HEK293 (cell line): Measurements from ENCODE around the gene STARD5.

ENCODE experiments used
- CTCF ChIA-PET: fragments of 350-600 bp; formaldehyde crosslinking; extraction: SDS; loops from one replicate; lab custom pipeline; 2021; ENCODE audit warnings: antibody characterized with exemption; lab: Yijun Ruan, JAX
- POLR2A ChIA-PET: fragments of 300-600 bp; formaldehyde crosslinking; extraction: SDS; loops from one replicate; lab custom pipeline; 2020; ENCODE audit warnings: antibody characterized with exemption, inconsistent platforms; lab: Yijun Ruan, JAX
- H3K27ac ChIP-seq: fragments of 200-500 bp; sonication (Bioruptor generic); 2 replicates; pipeline ENCODE4 v1.5.1; 2014; ENCODE audit warnings: low read depth, low read length, control low read depth, inconsistent platforms; ENCODE audit errors: extremely low read depth
- H3K36me3 ChIP-seq, 2 experiments: fragments of 200-500 bp in 1 of 2; sonication (Bioruptor generic) in 1 of 2; 1 replicate in 1 of 2; 2 replicates in 1 of 2; pipeline ENCODE4 v1.5.1; 2014 to 2017; ENCODE audit warnings: inconsistent platforms in 2 of 2, low read length in 2 of 2; ENCODE audit not compliant: control insufficient read depth in 2 of 2, insufficient read depth in 1 of 2
- H3K4me1 ChIP-seq: fragments of 200-500 bp; sonication (Bioruptor generic); 2 replicates; pipeline ENCODE4 v1.5.1; 2014; ENCODE audit warnings: mild to moderate bottlenecking, low read length, inconsistent platforms; ENCODE audit not compliant: control insufficient read depth, insufficient read depth
- H3K4me3 ChIP-seq: 2 replicates; pipeline ENCODE4 v1.5.1; 2011; ENCODE audit warnings: low read depth, mild to moderate bottlenecking, control low read depth, low read length, moderate library complexity
- H3K9me3 ChIP-seq: fragments of 200-500 bp; sonication (Bioruptor generic); 2 replicates; pipeline ENCODE4 v1.5.1; 2014; ENCODE audit warnings: low read depth, low read length, inconsistent platforms; ENCODE audit not compliant: control insufficient read depth, insufficient read depth
- BCL11B ChIP-seq: fragments of 450-650 bp; formaldehyde crosslinking; IDR thresholded peaks from 2 replicates; pipeline ENCODE4 v1.5.1; 2016; ENCODE audit warnings: low read depth, missing biosample characterization, missing genetic modification characterization
- BCL6B ChIP-seq: fragments of 450-650 bp; formaldehyde crosslinking; IDR thresholded peaks from 2 replicates; pipeline ENCODE4 v1.5.1; 2017; ENCODE audit warnings: missing biosample characterization, missing genetic modification characterization
- ELK4 ChIP-seq: IDR thresholded peaks from 2 replicates; pipeline ENCODE4 v1.6.1; 2011; ENCODE audit warnings: mild to moderate bottlenecking, low read depth, low read length, borderline replicate concordance
- GLIS1 ChIP-seq: fragments of 450-650 bp; formaldehyde crosslinking; IDR thresholded peaks from 2 replicates; pipeline ENCODE4 v1.5.1; 2016; ENCODE audit warnings: missing biosample characterization, missing genetic modification characterization
- MZF1 ChIP-seq: fragments of 450-650 bp; formaldehyde crosslinking; IDR thresholded peaks from 2 replicates; pipeline ENCODE4 v1.5.1; 2017; ENCODE audit warnings: missing biosample characterization, missing genetic modification characterization, borderline replicate concordance
- OVOL3 ChIP-seq: fragments of 450-650 bp; formaldehyde crosslinking; IDR thresholded peaks from 2 replicates; pipeline ENCODE4 v1.5.1; 2016; ENCODE audit warnings: missing biosample characterization, missing genetic modification characterization
- PBX3 ChIP-seq: sonication (generic); formaldehyde crosslinking; IDR thresholded peaks from 2 replicates; pipeline ENCODE4 v1.8.1; 2022; ENCODE audit warnings: mild to moderate bottlenecking, moderate library complexity, missing genetic modification reagents
- PRDM6 ChIP-seq: fragments of 450-650 bp; formaldehyde crosslinking; IDR thresholded peaks from 2 replicates; pipeline ENCODE4 v1.5.1; 2017; ENCODE audit warnings: missing biosample characterization, missing genetic modification characterization
- SCRT1 ChIP-seq: fragments of 450-650 bp; formaldehyde crosslinking; IDR thresholded peaks from 2 replicates; pipeline ENCODE4 v1.5.1; 2016; ENCODE audit warnings: missing biosample characterization, missing genetic modification characterization, borderline replicate concordance
- ZBTB6 ChIP-seq: fragments of 450-650 bp; formaldehyde crosslinking; IDR thresholded peaks from 2 replicates; pipeline ENCODE4 v1.5.1; 2017; ENCODE audit warnings: missing biosample characterization, missing genetic modification characterization
- ZFP3 ChIP-seq: fragments of 450-650 bp; formaldehyde crosslinking; IDR thresholded peaks from 2 replicates; pipeline ENCODE4 v1.5.1; 2016; ENCODE audit warnings: low read depth, missing biosample characterization, missing genetic modification characterization
- ZNF114 ChIP-seq: fragments of 450-650 bp; formaldehyde crosslinking; IDR thresholded peaks from 2 replicates; pipeline ENCODE4 v1.5.0; 2017; ENCODE audit warnings: missing biosample characterization, missing genetic modification characterization
- ZNF155 ChIP-seq: fragments of 450-650 bp; formaldehyde crosslinking; IDR thresholded peaks from 2 replicates; pipeline ENCODE4 v1.5.1; 2016; ENCODE audit warnings: missing biosample characterization, missing genetic modification characterization
- ZNF174 ChIP-seq: fragments of 450-650 bp; formaldehyde crosslinking; IDR thresholded peaks from 2 replicates; pipeline ENCODE4 v1.5.0; 2017; ENCODE audit warnings: missing biosample characterization, mild to moderate bottlenecking, missing genetic modification characterization
- ZNF24 ChIP-seq: fragments of 450-650 bp; formaldehyde crosslinking; IDR thresholded peaks from 2 replicates; pipeline ENCODE4 v1.5.1; 2016; ENCODE audit warnings: missing biosample characterization, missing genetic modification characterization
- ZNF248 ChIP-seq: fragments of 450-650 bp; formaldehyde crosslinking; IDR thresholded peaks from 2 replicates; pipeline ENCODE4 v1.5.1; 2017; ENCODE audit warnings: missing biosample characterization, missing genetic modification characterization
- ZNF274 ChIP-seq, 2 experiments: fragments of 200-500 bp in 1 of 2; fragments of 450-650 bp in 1 of 2; sonication (Bioruptor generic) in 1 of 2; formaldehyde crosslinking in 1 of 2; IDR thresholded peaks; 2 replicates each; pipeline versions ENCODE4 v1.5.1 to v1.6.1; 2014 to 2016; ENCODE audit warnings: borderline replicate concordance in 1 of 2, inconsistent platforms in 1 of 2, low read length in 1 of 2, missing biosample characterization in 1 of 2, missing genetic modification characterization in 1 of 2
- ZNF354C ChIP-seq: fragments of 450-650 bp; formaldehyde crosslinking; IDR thresholded peaks from 2 replicates; pipeline ENCODE4 v1.5.1; 2016; ENCODE audit warnings: missing biosample characterization, missing genetic modification characterization, low read depth, borderline replicate concordance
- ZNF391 ChIP-seq: fragments of 450-650 bp; formaldehyde crosslinking; IDR thresholded peaks from 2 replicates; pipeline ENCODE4 v1.5.1; 2016; ENCODE audit warnings: low read depth, missing biosample characterization, missing genetic modification characterization, borderline replicate concordance
- ZNF548 ChIP-seq: fragments of 450-650 bp; formaldehyde crosslinking; IDR thresholded peaks from 2 replicates; pipeline ENCODE4 v1.5.1; 2016; ENCODE audit warnings: missing biosample characterization, missing genetic modification characterization
- ZNF555 ChIP-seq: fragments of 450-650 bp; formaldehyde crosslinking; conservative IDR thresholded peaks from 2 replicates; pipeline ENCODE4 v1.5.1; 2017; ENCODE audit warnings: missing biosample characterization, mild to moderate bottlenecking, missing genetic modification characterization, inconsistent platforms
- ZNF629 ChIP-seq: fragments of 450-650 bp; formaldehyde crosslinking; IDR thresholded peaks from 2 replicates; pipeline ENCODE4 v1.5.1; 2017; ENCODE audit warnings: missing biosample characterization, missing genetic modification characterization
- ZNF768 ChIP-seq: fragments of 450-650 bp; formaldehyde crosslinking; IDR thresholded peaks from 2 replicates; pipeline ENCODE4 v1.5.1; 2018; ENCODE audit warnings: missing biosample characterization, mild to moderate bottlenecking, missing genetic modification characterization
- ZNF843 ChIP-seq: fragments of 450-650 bp; formaldehyde crosslinking; IDR thresholded peaks from 2 replicates; pipeline ENCODE4 v1.5.1; 2016; ENCODE audit warnings: missing biosample characterization, missing genetic modification characterization
- ZSCAN23 ChIP-seq: fragments of 450-650 bp; formaldehyde crosslinking; IDR thresholded peaks from 2 replicates; pipeline ENCODE4 v1.5.1; 2016; ENCODE audit warnings: missing biosample characterization, missing genetic modification characterization
- TF ChIP-seq, protein P1 (sequence below): fragments of 450-650 bp; formaldehyde crosslinking; IDR thresholded peaks from 2 replicates; pipeline ENCODE4 v1.5.0; 2017; ENCODE audit warnings: missing biosample characterization, missing genetic modification characterization, borderline replicate concordance

STARD5 gene, protein sequence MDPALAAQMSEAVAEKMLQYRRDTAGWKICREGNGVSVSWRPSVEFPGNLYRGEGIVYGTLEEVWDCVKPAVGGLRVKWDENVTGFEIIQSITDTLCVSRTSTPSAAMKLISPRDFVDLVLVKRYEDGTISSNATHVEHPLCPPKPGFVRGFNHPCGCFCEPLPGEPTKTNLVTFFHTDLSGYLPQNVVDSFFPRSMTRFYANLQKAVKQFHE

GRCh38 chr15:81323944-81324881, at the start of gene STARD5:
Gene STARD5, minus strand, starts transcription at chr15:81324141. Its CDS starts 42 bp downstream, at chr15:81324099.
- ChIA-PET CTCF (interaction anchor here (0.5 to 1.9 kb wide), 4 partner anchors 10 to 75 kb away, joined by 3 to 10 read pairs (median 3); no protein-coding TSS in a partner anchor), POLR2A (interaction anchor here (0.6 to 1.2 kb wide), 12 partner anchors 8 to 1218 kb away, joined by 3 to 5 read pairs (median 4); partner anchors contain the start of genes TLNRD1 and TMC3)
- H3K27ac ChIP-seq, result no peak within 1 kb of the TSS
- peak within 1 kb of the TSS; percentile 62 for H3K4me3 ChIP-seq
- no peaks in the 10 kb centered on the region for H3K9me3 ChIP-seq
- H3K36me3 ChIP-seq, result peaks cover 5 to 15% of the 10 kb centered on the region in 2 experiments; a peak in 2 of 3 replicates
- H3K4me1 ChIP-seq, result no peaks in the 10 kb centered on the region
- TF ChIP-seq ZNF555 (tag by site-specific recombination) (no peak), PBX3 (peak; percentile 80), ZNF155 (tag by site-specific recombination) (no peak), ZNF174 (tag by site-specific recombination) (no peak), ELK4 (no peak), ZNF843 (tag by site-specific recombination) (no peak), PRDM6 (tag by site-specific recombination) (no peak), ZNF274 (IDR thresholded peaks at IDR 0.05; ENCODE audit: low read length) (no peak), ZNF274 (tag by site-specific recombination; IDR thresholded peaks at IDR 0.05; ENCODE audit: borderline replicate concordance) (no peak), MZF1 (tag by site-specific recombination) (no peak), ZNF548 (tag by site-specific recombination) (no peak), ZNF629 (tag by site-specific recombination) (no peak; the same call in 1 of the 2 replicates), SCRT1 (tag by site-specific recombination) (no peak), ZNF114 (tag by site-specific recombination) (no peak), ZFP3 (no peak), ZBTB6 (peak; percentile 87), ZNF768 (tag by site-specific recombination) (no peak), GLIS1 (tag by site-specific recombination) (no peak), ZSCAN23 (tag by site-specific recombination) (no peak), ZNF354C (no peak), OVOL3 (tag by site-specific recombination) (no peak), ZNF24 (no peak), ZNF391 (tag by site-specific recombination) (no peak), BCL6B (no peak), BCL11B (tag by site-specific recombination) (no peak), ZNF248 (no peak)
- TF ChIP-seq, protein P1, sequence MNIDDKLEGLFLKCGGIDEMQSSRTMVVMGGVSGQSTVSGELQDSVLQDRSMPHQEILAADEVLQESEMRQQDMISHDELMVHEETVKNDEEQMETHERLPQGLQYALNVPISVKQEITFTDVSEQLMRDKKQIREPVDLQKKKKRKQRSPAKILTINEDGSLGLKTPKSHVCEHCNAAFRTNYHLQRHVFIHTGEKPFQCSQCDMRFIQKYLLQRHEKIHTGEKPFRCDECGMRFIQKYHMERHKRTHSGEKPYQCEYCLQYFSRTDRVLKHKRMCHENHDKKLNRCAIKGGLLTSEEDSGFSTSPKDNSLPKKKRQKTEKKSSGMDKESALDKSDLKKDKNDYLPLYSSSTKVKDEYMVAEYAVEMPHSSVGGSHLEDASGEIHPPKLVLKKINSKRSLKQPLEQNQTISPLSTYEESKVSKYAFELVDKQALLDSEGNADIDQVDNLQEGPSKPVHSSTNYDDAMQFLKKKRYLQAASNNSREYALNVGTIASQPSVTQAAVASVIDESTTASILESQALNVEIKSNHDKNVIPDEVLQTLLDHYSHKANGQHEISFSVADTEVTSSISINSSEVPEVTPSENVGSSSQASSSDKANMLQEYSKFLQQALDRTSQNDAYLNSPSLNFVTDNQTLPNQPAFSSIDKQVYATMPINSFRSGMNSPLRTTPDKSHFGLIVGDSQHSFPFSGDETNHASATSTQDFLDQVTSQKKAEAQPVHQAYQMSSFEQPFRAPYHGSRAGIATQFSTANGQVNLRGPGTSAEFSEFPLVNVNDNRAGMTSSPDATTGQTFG (tag by site-specific recombination), result no peak
